Ectodermal cell (in vitro differentiated cells): Measurements from ENCODE around the gene RDM1.
"Not testable (repeated sequence)": the region's sequence is repeated elsewhere in the genome, so short reads cannot be mapped to it uniquely, and the experiment has no call there.

Source experiments
- H3K27ac ChIP-seq: 2 replicates; pipeline ENCODE4 v1.7.0; 2013; ENCODE audit warnings: mild to moderate bottlenecking, low read depth, low read length; ENCODE audit not compliant: insufficient read depth, poor library complexity, severe bottlenecking
- H3K27me3 ChIP-seq: 2 replicates; pipeline ENCODE4 v1.7.0; 2013; ENCODE audit warnings: mild to moderate bottlenecking, low read length; ENCODE audit not compliant: insufficient read depth, control insufficient read depth, poor library complexity, severe bottlenecking
- H3K36me3 ChIP-seq: one replicate; pipeline ENCODE4 v1.7.0; 2013; ENCODE audit warnings: low read length; ENCODE audit not compliant: control insufficient read depth, insufficient read depth
- H3K4me1 ChIP-seq: one replicate; pipeline ENCODE4 v1.7.0; 2013; ENCODE audit warnings: low read length; ENCODE audit not compliant: control insufficient read depth, insufficient read depth
- H3K4me3 ChIP-seq: 2 replicates; pipeline ENCODE4 v1.7.0; 2013; ENCODE audit warnings: low read depth, low read length, control low read depth; ENCODE audit not compliant: insufficient read depth
- H3K9me3 ChIP-seq: 2 replicates; pipeline ENCODE4 v1.7.0; 2013; ENCODE audit warnings: mild to moderate bottlenecking, low read length, moderate library complexity; ENCODE audit not compliant: control insufficient read depth
- WGBS, 2 experiments: methylation state at CpG; one replicate each; pipeline ENCODE4 v1.1.7; 2013; ENCODE audit warnings: missing lambda C conversion rate in 2 of 2; 5-methylcytosine and 5-hydroxymethylcytosine counted together

RDM1 gene

GRCh38 chr17:35900280-35900679, 30.3 kb downstream of the RDM1 start:
- WGBS, 2 experiments = 93 to 94% methylated on average over 5 of the region's 5 CpGs

GRCh38 chr17:35898283-35899070, 32.1 kb downstream of the RDM1 start:
- WGBS, 2 experiments = 90 to 94% methylated on average over 6 of the region's 6 CpGs
- no peaks in the 10 kb centered on the region for H3K36me3 ChIP-seq
- H3K27ac ChIP-seq = no peak overlapping the region
- no peaks in the 10 kb centered on the region for H3K27me3 ChIP-seq
- H3K4me1 ChIP-seq = no peaks in the 10 kb centered on the region
- H3K4me3 ChIP-seq = no peak overlapping the region
- no peaks in the 10 kb centered on the region for H3K9me3 ChIP-seq

More at GRCh38 chr17:35900280-35900679, 30.3 kb downstream of the RDM1 start:
- H3K27me3 ChIP-seq = no peaks in the 10 kb centered on the region
- H3K36me3 ChIP-seq = no peaks in the 10 kb centered on the region
- H3K9me3 ChIP-seq = no peaks in the 10 kb centered on the region
- no peaks in the 10 kb centered on the region for H3K4me1 ChIP-seq
- H3K27ac ChIP-seq = no peak overlapping the region
- no peak overlapping the region for H3K4me3 ChIP-seq

GRCh38 chr17:35897772-35898171, 32.8 kb downstream of the RDM1 start:
- H3K4me3 ChIP-seq, H3K36me3 ChIP-seq, H3K27ac ChIP-seq, H3K9me3 ChIP-seq, H3K27me3 ChIP-seq, H3K4me1 ChIP-seq: not testable (repeated sequence)
- WGBS, 2 experiments = 90 to 96% methylated on average over 6 to 7 of the region's 7 CpGs

- no peaks in the 10 kb centered on the region for H3K9me3 ChIP-seq
- H3K4me3 ChIP-seq = no peak overlapping the region
- H3K27ac ChIP-seq = no peak overlapping the region
- no peaks in the 10 kb centered on the region for H3K4me1 ChIP-seq
- no peaks in the 10 kb centered on the region for H3K36me3 ChIP-seq
- no peaks in the 10 kb centered on the region for H3K27me3 ChIP-seq
- WGBS, 2 experiments = 95 to 96% methylated on average over 14 of the region's 14 CpGs
Measured at GRCh38 chr17:35895636-35896587, 34.7 kb downstream of the RDM1 start.

GRCh38 chr17:35894206-35894605, 36.4 kb downstream of the RDM1 start:
- WGBS, 2 experiments = 94 to 98% methylated on average over 7 of the region's 7 CpGs
- Histone ChIP-seq H3K4me1 (no peaks in the 10 kb centered on the region), H3K36me3 (no peaks in the 10 kb centered on the region)

GRCh38 chr17:35893751-35894150, 36.8 kb downstream of the RDM1 start:
- H3K27me3 ChIP-seq = no peaks in the 10 kb centered on the region
- H3K27ac ChIP-seq = no peak overlapping the region
- no peaks in the 10 kb centered on the region for H3K9me3 ChIP-seq
- H3K4me1 ChIP-seq = no peaks in the 10 kb centered on the region
- H3K36me3 ChIP-seq = no peaks in the 10 kb centered on the region
- 91 to 93% methylated on average over 4 of the region's 4 CpGs for WGBS, 2 experiments
- H3K4me3 ChIP-seq = no peak overlapping the region

More at GRCh38 chr17:35894206-35894605, 36.4 kb downstream of the RDM1 start:
- H3K27ac ChIP-seq = no peak overlapping the region
- no peaks in the 10 kb centered on the region for H3K27me3 ChIP-seq
- H3K4me3 ChIP-seq = no peak overlapping the region
- no peaks in the 10 kb centered on the region for H3K9me3 ChIP-seq

- Histone ChIP-seq H3K36me3 (no peaks in the 10 kb centered on the region), H3K9me3 (no peaks in the 10 kb centered on the region), H3K27me3 (no peaks in the 10 kb centered on the region), H3K4me1 (no peaks in the 10 kb centered on the region), H3K4me3 (no peak overlapping the region), H3K27ac (no peak overlapping the region)
- WGBS, 2 experiments = 83 to 90% methylated on average over 5 to 6 of the region's 6 CpGs
Measured at GRCh38 chr17:35892091-35893035, 38.2 kb downstream of the RDM1 start.

GRCh38 chr17:35891269-35891668, 39.3 kb downstream of the RDM1 start:
- 90 to 95% methylated on average over 4 of the region's 4 CpGs for WGBS, 2 experiments
- no peaks in the 10 kb centered on the region for H3K9me3 ChIP-seq
- H3K4me1 ChIP-seq = no peaks in the 10 kb centered on the region
- H3K27ac ChIP-seq = no peak overlapping the region
- no peaks in the 10 kb centered on the region for H3K27me3 ChIP-seq
- no peak overlapping the region for H3K4me3 ChIP-seq
- no peaks in the 10 kb centered on the region for H3K36me3 ChIP-seq

GRCh38 chr17:35890774-35891155, 39.8 kb downstream of the RDM1 start:
- Histone ChIP-seq H3K9me3 (no peaks in the 10 kb centered on the region), H3K27ac (no peak overlapping the region), H3K4me3 (no peak overlapping the region), H3K27me3 (no peaks in the 10 kb centered on the region), H3K36me3 (no peaks in the 10 kb centered on the region), H3K4me1 (no peaks in the 10 kb centered on the region)
- 73 to 83% methylated on average over 4 of the region's 4 CpGs for WGBS, 2 experiments
